ENCODE measurements around the gene BEGAIN.
"Not testable (repeated sequence)": the region's sequence is repeated elsewhere in the genome, so short reads cannot be mapped to it uniquely, and the experiment has no call there.

The BEGAIN gene

DNA sequence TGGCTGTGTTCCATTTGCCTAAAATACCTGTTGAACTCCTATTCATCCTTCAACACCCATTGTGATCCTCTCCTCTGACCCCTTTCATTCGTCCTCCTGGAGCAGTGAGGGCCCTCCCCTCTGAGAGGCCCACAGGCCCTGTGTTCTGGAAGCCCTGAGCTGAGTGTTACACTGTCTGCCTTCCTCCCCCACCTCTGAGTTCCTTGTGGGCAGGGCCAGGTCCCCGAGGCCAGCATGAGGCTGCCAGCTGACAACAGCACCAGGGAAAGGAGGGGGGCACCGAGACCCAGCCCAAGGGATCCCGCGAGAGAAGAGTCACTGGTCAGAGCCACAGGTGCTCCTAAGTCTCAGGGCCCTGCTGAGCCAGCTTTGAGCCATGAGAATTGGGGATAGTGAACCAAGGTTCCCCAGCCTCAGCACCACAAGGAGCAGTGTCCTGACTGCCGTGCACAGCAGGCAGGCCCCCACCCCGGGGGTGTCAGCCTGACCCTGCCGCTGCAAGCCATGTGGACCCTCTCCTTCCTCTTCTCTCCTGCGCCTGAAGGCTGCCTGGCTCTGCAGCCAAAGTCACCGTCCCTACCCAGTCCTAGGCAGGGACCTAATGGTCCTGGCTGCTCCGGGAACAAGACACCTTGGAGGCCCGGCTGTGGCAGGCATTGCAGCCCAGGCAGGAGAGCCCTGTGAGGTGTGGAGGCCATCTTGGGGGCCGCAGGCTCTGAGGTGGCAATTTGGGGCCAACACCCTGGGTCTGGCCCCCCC is 52.5 kb downstream of the BEGAIN start:
- no peak for DNase-seq

DNA sequence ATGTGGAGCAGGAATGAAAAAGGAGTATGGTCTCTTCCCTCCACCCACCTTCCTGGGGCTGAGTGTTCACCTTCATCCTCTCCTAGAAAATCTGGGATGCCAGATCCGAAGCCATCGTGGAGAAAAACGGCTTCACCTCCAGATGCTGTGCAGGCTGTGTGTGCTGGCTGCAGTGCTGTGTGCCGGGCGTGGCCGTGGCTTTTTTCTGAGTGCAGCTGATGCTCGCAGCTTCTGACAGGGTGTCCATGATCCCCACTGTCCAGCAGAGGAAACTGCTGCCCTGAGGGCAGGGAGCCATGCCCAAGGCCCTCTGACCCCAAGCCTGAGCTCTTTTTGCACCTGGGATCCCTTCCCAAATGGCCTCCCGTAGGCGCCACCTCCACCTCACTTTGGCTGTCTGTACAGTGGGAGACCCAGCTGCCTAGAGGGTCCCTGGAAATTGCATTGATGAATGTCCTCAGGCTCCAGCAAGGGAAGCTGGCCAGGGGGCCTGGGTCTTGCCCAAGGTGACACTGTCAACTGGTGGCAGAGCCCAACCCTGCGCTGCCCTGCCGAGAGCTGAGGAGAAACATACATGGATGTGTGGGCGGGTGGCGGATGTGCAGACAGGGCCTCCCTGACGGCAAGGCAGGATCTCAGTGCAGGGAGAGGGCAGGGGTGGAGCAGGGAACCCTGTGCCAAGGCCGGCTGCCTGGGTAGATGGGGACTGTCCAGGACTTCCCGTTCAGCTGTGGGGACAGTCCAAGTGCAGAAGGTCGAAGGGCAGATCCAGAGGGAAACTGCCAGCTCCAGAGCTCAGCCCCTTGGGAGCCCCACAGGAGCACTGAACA is 53.3 kb downstream of the BEGAIN start:
- DNase-seq = no peak

- DNase-seq = no peak
These were observed 54.1 kb downstream of the BEGAIN start for GRCh38 chr14:100532906-100533655.

DNA sequence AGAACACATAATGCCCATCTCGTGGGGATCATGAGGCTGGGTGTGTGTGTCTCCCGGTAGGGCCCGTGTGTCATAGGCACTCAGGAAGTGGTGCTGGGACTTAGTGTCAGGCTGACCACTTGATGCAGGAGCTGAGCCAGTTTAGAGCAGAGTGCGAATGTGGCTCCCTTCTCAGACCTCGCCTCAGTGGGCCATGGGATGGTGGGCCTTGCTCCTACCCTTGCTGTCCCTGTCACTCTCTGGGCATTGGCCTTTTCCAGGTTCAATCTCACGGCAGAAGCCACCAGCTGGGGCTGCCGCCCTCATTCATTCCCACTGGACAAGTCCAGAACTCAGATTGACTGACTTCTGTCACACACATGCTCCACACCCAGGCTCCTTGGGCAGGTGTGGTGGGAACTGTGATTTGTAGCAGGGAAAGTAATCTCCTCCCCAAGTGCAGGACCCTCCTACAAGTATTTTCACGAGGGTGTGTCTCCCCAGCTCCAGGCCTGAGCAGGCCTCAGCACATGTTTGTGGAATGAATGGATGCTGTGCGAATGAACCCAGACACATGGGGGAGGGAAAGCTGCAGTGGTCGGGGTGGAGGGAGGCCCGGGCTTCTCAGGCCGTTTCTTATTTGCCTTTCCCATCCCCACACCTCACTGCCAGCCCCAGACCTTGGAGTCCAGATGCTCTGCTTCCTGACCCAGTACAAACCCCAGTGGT is 54.9 kb downstream of the BEGAIN start:
- DNase-seq = no peak

GRCh38 chr14:100531152-100532121 is 55.8 kb downstream of the BEGAIN start:
- DNase-seq = no peak

DNA sequence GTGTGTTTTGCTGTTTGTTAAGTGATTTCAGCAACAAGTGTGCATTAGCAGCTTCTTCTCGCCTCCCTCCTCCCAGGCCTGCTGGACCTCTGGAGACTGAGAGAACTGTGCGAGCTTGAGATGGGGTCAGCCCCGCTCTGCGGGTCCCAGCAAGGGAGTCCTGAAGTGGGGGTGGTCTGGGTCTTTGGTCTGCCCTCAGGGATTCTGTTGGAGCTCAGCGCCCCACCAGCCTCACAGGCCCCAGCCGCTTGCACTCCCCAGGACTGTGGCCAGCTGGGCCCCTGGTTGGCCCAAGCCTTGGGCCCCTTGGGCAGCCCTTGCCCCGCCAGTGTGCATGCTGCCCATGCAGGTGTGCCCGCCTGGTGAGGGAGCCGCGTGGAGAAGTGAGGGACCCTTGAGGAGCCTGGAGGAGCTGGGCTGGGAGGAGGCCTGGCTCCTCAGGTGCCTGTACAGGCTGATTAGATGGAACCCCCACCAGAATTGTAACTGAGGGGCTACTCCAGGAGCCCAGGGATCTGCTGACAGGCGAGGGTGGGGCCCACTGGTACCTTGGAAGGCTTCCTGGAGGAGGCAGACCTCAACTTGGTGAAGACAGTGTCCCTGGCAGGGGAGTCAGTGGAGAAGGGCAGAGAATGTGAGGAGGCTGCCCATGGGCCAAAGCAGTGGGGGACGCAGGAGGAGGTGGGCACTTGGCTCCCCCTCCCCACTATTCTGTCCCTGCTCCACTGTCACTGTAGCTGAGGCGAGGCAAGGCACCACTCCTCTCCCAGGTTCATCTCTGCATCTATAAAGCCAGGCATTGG is 56.7 kb downstream of the BEGAIN start:
- DNase-seq = no peak

DNA sequence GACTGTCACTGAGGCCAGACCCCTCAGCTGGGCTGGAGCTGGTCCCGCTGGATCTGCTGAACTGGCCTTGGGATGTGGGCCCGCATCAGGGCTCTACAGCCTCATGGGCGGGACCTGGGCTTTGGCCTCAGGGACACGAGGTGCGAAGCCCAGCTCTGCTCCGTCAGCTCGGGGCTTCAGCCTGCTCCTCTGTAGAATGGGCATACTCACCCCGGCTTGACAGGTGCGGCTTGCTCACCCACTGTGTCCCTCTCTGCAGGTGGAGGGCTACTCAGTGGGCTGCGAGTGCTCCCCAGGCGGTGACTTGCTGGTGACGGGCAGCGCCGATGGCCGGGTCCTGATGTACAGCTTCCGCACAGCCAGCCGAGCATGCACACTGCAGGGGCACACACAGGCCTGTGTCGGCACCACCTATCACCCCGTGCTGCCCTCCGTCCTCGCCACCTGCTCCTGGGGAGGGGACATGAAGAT is 57.6 kb downstream of the BEGAIN start:
- no peak for DNase-seq

DNA sequence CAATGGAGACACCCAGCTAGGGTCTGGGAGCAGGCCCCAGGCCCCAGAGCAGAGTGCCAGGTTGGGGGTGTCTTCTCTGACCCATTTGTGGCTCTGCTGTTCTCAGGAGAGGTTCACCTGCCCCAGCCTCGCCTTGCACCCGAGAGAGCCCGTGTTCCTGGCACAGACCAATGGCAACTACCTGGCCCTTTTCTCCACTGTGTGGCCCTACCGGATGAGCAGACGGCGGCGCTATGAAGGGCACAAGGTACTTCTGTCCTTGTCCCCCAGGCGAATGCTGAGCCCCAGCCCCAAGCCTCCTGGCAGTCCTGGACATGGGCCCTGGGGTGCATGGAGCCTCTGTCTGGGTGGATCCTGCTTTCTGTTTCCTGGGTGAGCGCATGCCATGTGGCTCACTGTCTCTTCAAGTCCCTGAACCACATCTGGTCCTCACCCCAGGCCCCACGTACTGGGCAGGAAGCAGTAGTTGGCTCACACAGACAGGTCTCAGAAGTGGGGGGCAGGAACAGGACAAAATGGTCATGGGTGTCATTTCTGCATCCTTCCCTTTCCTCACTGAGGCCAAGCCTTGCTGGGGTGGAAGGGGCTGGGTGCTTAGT is 58.2 kb downstream of the BEGAIN start:
- DNase-seq = no peak

DNA sequence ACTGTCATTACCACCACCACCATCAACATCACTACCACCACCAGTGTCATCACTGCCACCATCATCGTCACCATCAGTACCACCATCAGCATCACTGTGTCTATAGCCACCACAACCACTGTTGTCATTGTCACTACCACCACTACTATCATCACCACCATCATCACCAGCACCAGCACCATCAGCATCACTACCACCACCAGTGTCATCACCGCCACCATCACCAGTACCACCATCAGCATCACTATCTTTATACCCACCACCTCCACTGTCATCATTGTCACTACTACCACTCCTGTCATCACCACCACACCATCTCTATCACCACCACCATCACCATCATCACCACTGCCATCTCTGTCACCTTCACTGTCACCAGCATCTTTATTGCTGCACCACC is 60.6 kb downstream of the BEGAIN start:
- no peak for DNase-seq

- DNase-seq = no peak
These were observed 61.2 kb downstream of the BEGAIN start for GRCh38 chr14:100526057-100526456.

- no peak for DNase-seq
These were observed 61.6 kb downstream of the BEGAIN start for GRCh38 chr14:100525615-100526014.

DNA sequence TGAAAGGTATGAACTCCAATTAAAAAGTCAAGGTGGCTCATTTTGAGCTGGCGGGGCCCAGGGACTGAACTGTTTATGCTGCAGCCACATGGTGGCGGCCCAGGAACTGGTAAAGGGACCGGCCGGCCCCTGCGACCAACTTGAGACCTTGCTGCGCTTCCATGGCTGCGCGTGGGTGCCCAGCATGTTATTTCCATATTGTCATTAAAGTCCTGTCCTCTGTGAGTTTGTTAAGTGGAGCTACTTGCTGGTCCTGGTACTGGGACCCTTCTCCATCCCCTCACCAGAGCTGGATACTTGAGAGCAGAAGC is 62.3 kb downstream of the BEGAIN start:
- DNase-seq = no peak

GRCh38 chr14:100524233-100524932 is 62.8 kb downstream of the BEGAIN start:
- DNase-seq = no peak

- no peak for DNase-seq
These were observed 63.4 kb downstream of the BEGAIN start for GRCh38 chr14:100523843-100524169.

DNA sequence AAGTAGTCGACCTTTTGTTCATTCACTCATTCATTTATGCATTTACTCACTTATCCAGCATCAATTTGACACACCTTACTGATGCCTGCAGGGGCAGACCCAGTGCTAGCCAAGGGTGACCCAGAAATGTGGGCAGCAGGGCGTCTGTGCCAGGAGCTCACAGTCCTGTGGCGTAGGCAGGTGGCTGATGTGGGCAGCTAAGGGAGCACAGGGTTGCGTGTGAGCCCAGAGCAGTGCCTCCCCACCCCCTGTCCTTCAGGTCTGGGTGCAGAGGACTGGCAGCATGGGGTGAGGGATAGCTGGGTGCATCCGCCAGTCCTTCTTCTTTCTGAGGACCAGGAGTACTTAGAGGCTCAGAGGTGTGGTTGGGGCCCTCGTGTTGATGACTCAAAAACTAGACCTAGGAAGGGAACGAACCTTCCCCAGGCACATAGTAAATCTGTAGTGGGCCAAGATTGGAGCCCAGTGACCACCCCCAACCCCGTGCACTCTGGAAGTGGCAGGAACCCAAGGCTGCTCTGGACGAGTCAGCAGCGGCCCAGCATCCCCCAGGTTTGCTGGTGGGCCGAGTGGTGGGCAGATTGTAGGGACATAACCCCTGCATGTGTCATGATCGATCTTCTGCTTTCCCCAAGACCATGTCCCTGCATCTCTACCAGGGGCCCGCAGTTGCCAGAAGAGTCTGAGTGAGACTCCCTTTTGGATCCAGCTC is 63.9 kb downstream of the BEGAIN start:
- no peak for DNase-seq

- DNase-seq = no peak
These were observed 64.6 kb downstream of the BEGAIN start for GRCh38 chr14:100522616-100523099.

GRCh38 chr14:100506053-100506452 is 81.2 kb downstream of the BEGAIN start:
- DNase-seq = not testable (repeated sequence)

DNA sequence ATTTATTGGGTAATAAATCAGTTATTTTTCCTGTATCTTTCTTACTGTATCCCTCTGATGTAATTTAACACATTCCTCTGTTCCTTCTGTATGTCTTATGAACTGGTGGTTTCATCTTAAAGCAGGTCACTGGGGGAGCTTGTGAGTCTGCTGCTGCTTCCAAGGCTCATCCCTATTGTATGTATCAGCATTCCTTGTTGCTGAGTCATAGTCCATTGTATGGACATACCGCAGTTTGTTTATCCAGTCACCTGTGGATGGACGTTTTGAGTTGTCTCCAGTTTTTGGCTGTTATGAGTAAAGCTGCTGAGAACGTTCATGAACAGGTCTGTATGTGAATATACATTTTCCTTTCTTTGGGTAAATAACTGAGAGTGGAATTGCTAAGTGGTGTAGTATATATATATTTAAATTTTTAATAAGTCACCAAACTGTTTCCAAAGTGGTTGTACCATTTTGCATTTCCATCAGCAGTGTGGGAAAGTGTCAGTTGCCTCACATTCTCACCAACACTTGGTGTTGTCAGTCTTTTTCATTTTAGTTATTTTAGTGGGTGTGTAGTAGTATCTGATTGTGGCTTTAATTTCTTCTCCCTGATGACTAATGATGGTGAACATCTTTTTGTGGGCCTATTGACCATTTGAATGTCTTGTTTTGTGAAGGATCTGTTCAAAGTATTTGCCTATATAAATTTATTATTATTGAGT is 82.7 kb downstream of the BEGAIN start:
- no peak for DNase-seq
